Activated T-helper 1 cell treated with Interleukin-2 at 50 U/mL for 16 hours (primary cell): ENCODE results near the gene PKD2L1.
"Not testable (repeated sequence)": the region's sequence is repeated elsewhere in the genome, so short reads cannot be mapped to it uniquely, and the experiment has no call there.

ENCODE experiments used
- DNase-seq: peaks from one replicate; pipeline ENCODE4 v3.0.0-alpha.2; 2020; ENCODE audit warnings: low read depth

The PKD2L1 gene

GRCh38 chr10:100333661-100334440 is 3.8 kb upstream of the PKD2L1 start:
- no peak for DNase-seq

- DNase-seq = no peak
Observed at GRCh38 chr10:100333106-100333505, 3.1 kb upstream of the PKD2L1 start.

GRCh38 chr10:100328198-100328597 is 1.8 kb downstream of the PKD2L1 start:
- no peak for DNase-seq

- no peak for DNase-seq
Observed at GRCh38 chr10:100327718-100328009, 2.4 kb downstream of the PKD2L1 start.

GRCh38 chr10:100327007-100327717 is 2.9 kb downstream of the PKD2L1 start:
- no peak for DNase-seq

- no peak for DNase-seq
Observed at GRCh38 chr10:100325158-100325557, 4.9 kb downstream of the PKD2L1 start.

- DNase-seq = no peak
Observed at GRCh38 chr10:100319707-100320402, 10.2 kb downstream of the PKD2L1 start.

- no peak for DNase-seq
Observed at GRCh38 chr10:100318207-100318606, 11.8 kb downstream of the PKD2L1 start.

GRCh38 chr10:100315615-100316014 is 14.4 kb downstream of the PKD2L1 start:
- no peak for DNase-seq

- DNase-seq = no peak
Observed at GRCh38 chr10:100311298-100311697, 18.7 kb downstream of the PKD2L1 start.

GRCh38 chr10:100307684-100308083 is 22.3 kb downstream of the PKD2L1 start:
- DNase-seq = no peak

- no peak for DNase-seq
Observed at GRCh38 chr10:100306861-100307260, 23.2 kb downstream of the PKD2L1 start.

GRCh38 chr10:100304414-100304813 is 25.6 kb downstream of the PKD2L1 start:
- no peak for DNase-seq

- no peak for DNase-seq
Observed at GRCh38 chr10:100303724-100304319, 26.2 kb downstream of the PKD2L1 start.

- DNase-seq = not testable (repeated sequence)
Observed at GRCh38 chr10:100301123-100301522, 28.9 kb downstream of the PKD2L1 start.

- DNase-seq = no peak
Observed at GRCh38 chr10:100297242-100297641, 32.8 kb downstream of the PKD2L1 start.

- no peak for DNase-seq
Observed at GRCh38 chr10:100293066-100293465, 37.0 kb downstream of the PKD2L1 start.

GRCh38 chr10:100292300-100292699 is 37.7 kb downstream of the PKD2L1 start:
- DNase-seq = not testable (repeated sequence)

- DNase-seq = no peak
Observed at GRCh38 chr10:100291356-100291755, 38.7 kb downstream of the PKD2L1 start.

GRCh38 chr10:100289641-100290040 is 40.4 kb downstream of the PKD2L1 start:
- DNase-seq = no peak

GRCh38 chr10:100288196-100288595 is 41.8 kb downstream of the PKD2L1 start:
- no peak for DNase-seq

GRCh38 chr10:100287756-100288155 is 42.3 kb downstream of the PKD2L1 start:
- DNase-seq = no peak
